ENCODE results near the gene TBCB.

- TF ChIP-seq POLR2A (IDR thresholded peaks at IDR 0.05; ENCODE audit: low read depth, low read length), result no peak
- no peak for TF ChIP-seq POLR2AphosphoS5 (IDR thresholded peaks at IDR 0.05; ENCODE audit: insufficient read depth, low read depth, low read length)
These were observed 1.0 kb downstream of the TBCB start for GRCh38 chr19:36116344-36116637.

All from endothelial cell of umbilical vein (primary cell).